CD14-positive monocyte (primary cell): ENCODE results near the gene ABLIM3. TPM values are rescaled to one million over a fixed set of nuclear protein-coding genes. Genes with fewer than 3 reads are reported as not detected.

Source experiments
- DNase-seq, 3 donors: peaks; one replicate each; pipeline ENCODE4 v3.0.0-alpha.2; 2011 to 2022
- H2AFZ ChIP-seq: 2 replicates; pipeline ENCODE4 v1.6.0; 2012; ENCODE audit warnings: mild to moderate bottlenecking, low read depth, low read length, inconsistent platforms; ENCODE audit not compliant: insufficient read depth, poor library complexity, severe bottlenecking
- H3K27ac ChIP-seq, 2 donors: 1 replicate in 1 of 2; 2 replicates in 1 of 2; pipeline ENCODE4 v1.5.1; 2012 to 2013; ENCODE audit warnings: low read length in 2 of 2, control low read depth in 1 of 2, inconsistent platforms in 1 of 2, low read depth in 1 of 2, mild to moderate bottlenecking in 1 of 2
- H3K27me3 ChIP-seq, 2 donors: one replicate each; pipeline versions ENCODE4 v1.6.0 to v1.6.1; 2011 to 2013; ENCODE audit warnings: low read length in 2 of 2; ENCODE audit not compliant: control insufficient read depth in 2 of 2, insufficient read depth in 2 of 2
- H3K36me3 ChIP-seq, 2 donors: replicated peaks in 1 of 2; 1 replicate in 1 of 2; 2 replicates in 1 of 2; pipeline versions ENCODE4 v1.5.1 to v1.6.1; 2012 to 2013; ENCODE audit warnings: low read length in 2 of 2, control low read depth in 1 of 2, inconsistent platforms in 1 of 2, mild to moderate bottlenecking in 1 of 2; ENCODE audit not compliant: insufficient read depth in 2 of 2, control insufficient read depth in 1 of 2
- H3K4me1 ChIP-seq, 2 donors: 1 replicate in 1 of 2; 2 replicates in 1 of 2; pipeline versions ENCODE4 v1.5.1 to v1.6.1; 2012 to 2013; ENCODE audit warnings: low read length in 2 of 2, control low read depth in 1 of 2, inconsistent platforms in 1 of 2, mild to moderate bottlenecking in 1 of 2, moderate library complexity in 1 of 2; ENCODE audit not compliant: insufficient read depth in 2 of 2, control insufficient read depth in 1 of 2
- H3K4me2 ChIP-seq: replicated peaks from 2 replicates; pipeline ENCODE3; 2012; ENCODE audit warnings: low read length, moderate library complexity, mild to moderate bottlenecking; ENCODE audit not compliant: poor library complexity, severe bottlenecking; ENCODE audit errors: extremely low read depth
- H3K4me3 ChIP-seq, 3 experiments: fragments of 200-600 bp in 1 of 3; sonication (generic) in 1 of 3; replicated peaks in 1 of 3; 1 replicate in 2 of 3; 2 replicates in 1 of 3; pipeline ENCODE4 v1.5.1; 2011 to 2013; ENCODE audit warnings: low read length in 3 of 3, mild to moderate bottlenecking in 3 of 3, control low read depth in 2 of 3, low read depth in 2 of 3, inconsistent platforms in 1 of 3, moderate library complexity in 1 of 3
- H3K79me2 ChIP-seq: 2 replicates; pipeline ENCODE4 v1.6.0; 2012; ENCODE audit warnings: mild to moderate bottlenecking, control low read depth, inconsistent platforms, low read length, moderate library complexity; ENCODE audit not compliant: insufficient read depth
- H3K9ac ChIP-seq: 2 replicates; pipeline ENCODE4 v1.6.0; 2017; ENCODE audit warnings: low read length, mild to moderate bottlenecking; ENCODE audit not compliant: insufficient read depth, poor library complexity, severe bottlenecking
- H3K9me3 ChIP-seq, 2 donors: replicated peaks in 1 of 2; 1 replicate in 1 of 2; 2 replicates in 1 of 2; pipeline versions ENCODE4 v1.5.1 to v1.6.1; 2012 to 2013; ENCODE audit warnings: low read length in 2 of 2, control low read depth in 1 of 2; ENCODE audit not compliant: control insufficient read depth in 1 of 2, insufficient read depth in 1 of 2
- H4K20me1 ChIP-seq: 2 replicates; pipeline ENCODE4 v1.6.0; 2012; ENCODE audit warnings: mild to moderate bottlenecking, low read length, control low read depth, moderate library complexity; ENCODE audit not compliant: insufficient read depth
- H3K27ac Mint-ChIP-seq, 7 donors: one replicate each; pipeline ENCODE4 v1.8.0; 2020; ENCODE audit warnings: mild to moderate bottlenecking in 7 of 7, mixed read lengths in 7 of 7, moderate library complexity in 6 of 7, inconsistent platforms in 2 of 7
- H3K27me3 Mint-ChIP-seq, 3 donors: one replicate each; pipeline ENCODE4 v1.8.0; 2021 to 2022; ENCODE audit warnings: low read depth in 3 of 3, mild to moderate bottlenecking in 3 of 3, mixed read lengths in 3 of 3, moderate library complexity in 3 of 3, inconsistent platforms in 1 of 3
- H3K36me3 Mint-ChIP-seq, 2 donors: one replicate each; pipeline ENCODE4 v1.8.0; 2020; ENCODE audit warnings: mixed read lengths in 2 of 2, inconsistent platforms in 1 of 2, mild to moderate bottlenecking in 1 of 2
- H3K4me1 Mint-ChIP-seq: one replicate; pipeline ENCODE4 v1.8.0; 2020; ENCODE audit warnings: mild to moderate bottlenecking, mixed read lengths
- H3K4me3 Mint-ChIP-seq, 2 donors: one replicate each; pipeline ENCODE4 v1.8.0; 2020; ENCODE audit warnings: mild to moderate bottlenecking in 2 of 2, mixed read lengths in 2 of 2, moderate library complexity in 1 of 2
- H3K9me3 Mint-ChIP-seq, 7 donors: one replicate each; pipeline ENCODE4 v1.8.0; 2020 to 2022; ENCODE audit warnings: mixed read lengths in 7 of 7, mild to moderate bottlenecking in 6 of 7, moderate library complexity in 6 of 7, inconsistent platforms in 2 of 7
- CTCF ChIP-seq: fragments of 200-600 bp; IDR thresholded peaks from one replicate; pipeline ENCODE4 v1.8.0; 2022; ENCODE audit warnings: antibody characterized with exemption, mild to moderate bottlenecking
- WGBS: methylation state at CpG from one replicate; pipeline ENCODE4 v1.1.5; 2013; ENCODE audit warnings: missing lambda C conversion rate; ENCODE audit not compliant: insufficient coverage; 5-methylcytosine and 5-hydroxymethylcytosine counted together
- intact Hi-C, 2 donors: fragments of 100-400 bp; cut with micrococcal nuclease; formaldehyde crosslinking; loops; one replicate each; pipeline versions ENCODE4 v1.15.0 to v1.15.1; 2023
- polyA plus RNA-seq, 3 donors: library from polyadenylated mRNA; depleted of rRNA in 1 of 3; unstranded in 2 of 3; stranded (reverse) in 1 of 3; fragments of 300-500 nt in 2 of 3; fragments of >200 nt in 1 of 3; fragmentation: Illumina TruSeq in 2 of 3; gene quantifications; 1 replicate in 2 of 3; 2 replicates in 1 of 3; pipeline ENCODE4 v1.2.3, GENCODE V29; 2012 to 2021

The ABLIM3 gene
- polyA plus RNA-seq, 3 donors = 0.22 to 0.74 TPM; not detected in 1

GRCh38 chr5:149188383-149188782, 47.1 kb downstream of the ABLIM3 start:
- DNase-seq = no peak
- Mint-ChIP-seq H3K27me3 (peaks cover 0 to 14% (median 7%) of the 10 kb centered on the region in 3 donors), H3K9me3 (no peaks in the 10 kb centered on the region), H3K4me3 (no peak overlapping the region), H3K4me1 (peaks cover 4% of the 10 kb centered on the region), H3K36me3 (no peaks in the 10 kb centered on the region), H3K27ac (no peak overlapping the region)
- no peaks in the 10 kb centered on the region for H3K27me3 ChIP-seq
- H3K4me2 ChIP-seq = no peak overlapping the region
- no peak overlapping the region for H3K4me3 ChIP-seq
- H3K36me3 ChIP-seq = no peaks in the 10 kb centered on the region
- no peaks in the 10 kb centered on the region for H3K79me2 ChIP-seq
- H3K4me1 ChIP-seq = no peaks in the 10 kb centered on the region
- TF ChIP-seq CTCF = no peak
- no peaks in the 10 kb centered on the region for H3K9me3 ChIP-seq
- H4K20me1 ChIP-seq = no peaks in the 10 kb centered on the region
- no peak overlapping the region for H3K9ac ChIP-seq
- no peak overlapping the region for H2AFZ ChIP-seq
- no CpG with 5 or more reads among the region's 3 CpGs for WGBS
- intact Hi-C loops = no loop called here
- H3K27ac ChIP-seq = no peak overlapping the region

GRCh38 chr5:149195337-149195887, 54.1 kb downstream of the ABLIM3 start:
- no peak overlapping the region for H3K4me3 ChIP-seq
- no peak for TF ChIP-seq CTCF
- no peak overlapping the region for H2AFZ ChIP-seq
- Mint-ChIP-seq H3K27me3 (peaks cover 2 to 13% (median 6%) of the 10 kb centered on the region in 3 donors), H3K9me3 (no peaks in the 10 kb centered on the region), H3K4me1 (no peaks in the 10 kb centered on the region), H3K27ac (peak overlapping the region in 1 of 7 donors; percentile 37), H3K36me3 (no peaks in the 10 kb centered on the region), H3K4me3 (no peak overlapping the region)
- no peaks in the 10 kb centered on the region for H3K4me1 ChIP-seq
- no peaks in the 10 kb centered on the region for H3K9me3 ChIP-seq
- H3K27ac ChIP-seq = no peak overlapping the region
- H4K20me1 ChIP-seq = no peaks in the 10 kb centered on the region
- H3K79me2 ChIP-seq = no peaks in the 10 kb centered on the region
- no peak overlapping the region for H3K9ac ChIP-seq
- intact Hi-C loops = no loop called here
- no peak for DNase-seq
- no peak overlapping the region for H3K4me2 ChIP-seq
- no peaks in the 10 kb centered on the region for H3K36me3 ChIP-seq
- no peaks in the 10 kb centered on the region for H3K27me3 ChIP-seq
- 85% methylated on average over 5 of the region's 9 CpGs for WGBS
